GM12878 (cell line): ENCODE results near the gene PLEKHA5.

ENCODE experiments used
- BMI1 ChIP-seq: fragments of 450-650 bp; IDR thresholded peaks from 2 replicates; pipeline ENCODE4 v1.6.1; 2016; ENCODE audit warnings: mild to moderate bottlenecking, moderate library complexity, borderline replicate concordance
- CTCF ChIP-seq, 3 experiments: IDR thresholded peaks in 2 of 3; conservative IDR thresholded peaks in 1 of 3; 2 replicates each; pipeline ENCODE4 v1.5.1; 2011; ENCODE audit warnings: low read depth in 3 of 3, low read length in 3 of 3, mild to moderate bottlenecking in 3 of 3, control low read depth in 2 of 3, moderate library complexity in 2 of 3, inconsistent platforms in 1 of 3, mixed read lengths in 1 of 3; ENCODE audit not compliant: control insufficient read depth in 2 of 3, insufficient read depth in 1 of 3; ENCODE audit errors: extremely low read depth in 1 of 3
- EP300 ChIP-seq, 2 experiments: fragments of 150-350 bp in 1 of 2; IDR thresholded peaks; 2 replicates each; pipeline ENCODE4 v1.6.1; 2011 to 2012; ENCODE audit warnings: low read depth in 2 of 2, low read length in 2 of 2, borderline replicate concordance in 1 of 2, improper control_type of control experiment in 1 of 2, inconsistent platforms in 1 of 2; ENCODE audit not compliant: control insufficient read depth in 1 of 2
- EZH2 ChIP-seq: IDR thresholded peaks from 2 replicates; pipeline ENCODE4 v1.6.1; 2012; ENCODE audit warnings: low read depth, mild to moderate bottlenecking, control low read depth, inconsistent platforms, low read length, borderline replicate concordance; ENCODE audit not compliant: control insufficient read depth
- FOXK2 ChIP-seq: fragments of 450-650 bp; IDR thresholded peaks from 2 replicates; pipeline ENCODE4 v1.6.1; 2017; ENCODE audit warnings: mild to moderate bottlenecking, moderate library complexity
- HDAC6 ChIP-seq: fragments of 200-600 bp; sonication (generic); IDR thresholded peaks from one replicate; pipeline ENCODE4 v1.8.0; 2017; ENCODE audit warnings: antibody characterized with exemption; ENCODE audit not compliant: unreplicated experiment
- MXI1 ChIP-seq: fragments of 150-350 bp; IDR thresholded peaks from 2 replicates; pipeline ENCODE4 v1.6.1; 2011; ENCODE audit warnings: low read depth, mild to moderate bottlenecking, inconsistent platforms, low read length, improper control_type of control experiment
- NKRF ChIP-seq: fragments of 450-650 bp; conservative IDR thresholded peaks from 2 replicates; pipeline ENCODE4 v1.6.1; 2017; ENCODE audit warnings: mild to moderate bottlenecking, moderate library complexity
- NR2C2 ChIP-seq: IDR thresholded peaks from 2 replicates; pipeline ENCODE4 v1.6.1; 2011; ENCODE audit warnings: borderline replicate concordance, low read depth; ENCODE audit not compliant: control insufficient read depth, insufficient read length
- POLR2A ChIP-seq: IDR thresholded peaks from 2 replicates; pipeline ENCODE4 v1.6.1; 2011; ENCODE audit warnings: low read depth, mild to moderate bottlenecking, low read length
- POLR2AphosphoS5 ChIP-seq: IDR thresholded peaks from 2 replicates; pipeline ENCODE4 v1.6.1; 2011; ENCODE audit warnings: mild to moderate bottlenecking, low read length, inconsistent platforms
- SPI1 ChIP-seq: IDR thresholded peaks from 2 replicates; pipeline ENCODE4 v1.6.1; 2011; ENCODE audit warnings: low read depth, mild to moderate bottlenecking, low read length, moderate library complexity, borderline replicate concordance; ENCODE audit not compliant: insufficient read depth
- YY1 ChIP-seq: IDR thresholded peaks from 2 replicates; pipeline ENCODE4 v1.6.1; 2011; ENCODE audit warnings: low read depth, mild to moderate bottlenecking, low read length
- TF ChIP-seq, protein P1 (sequence below): fragments of 450-650 bp; IDR thresholded peaks from 2 replicates; pipeline ENCODE4 v1.6.1; 2016; ENCODE audit warnings: mild to moderate bottlenecking, moderate library complexity, borderline replicate concordance

DNA sequence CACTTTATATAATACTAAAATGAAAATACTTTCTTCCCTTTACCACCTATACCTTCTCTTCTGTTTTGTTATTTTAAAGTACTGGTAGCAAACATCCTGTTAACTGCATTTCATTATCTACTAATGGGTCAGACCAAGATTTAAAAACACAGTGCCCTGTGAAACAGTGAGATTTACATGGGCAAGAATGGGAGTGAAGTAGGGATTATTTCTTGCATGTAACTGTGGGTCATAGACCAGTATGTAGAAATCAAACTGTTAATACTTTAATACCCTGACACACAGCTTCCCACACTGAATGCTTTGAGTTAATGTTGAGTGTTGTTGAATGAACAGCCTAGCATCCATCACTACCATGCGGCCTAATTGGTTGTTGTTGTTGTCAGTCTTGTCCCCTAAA, 61.6 kb downstream of the PLEKHA5 start:
- TF ChIP-seq BMI1, result no peak
- no peak for TF ChIP-seq CTCF (IDR thresholded peaks at IDR 0.05 in 2 of 3, conservative IDR thresholded peaks at IDR 0.05 in 1 of 3; ENCODE audit: control insufficient read depth in 2 of 3, extremely low read depth in 1 of 3, insufficient read depth in 1 of 3, low read depth in 3 of 3, low read length in 3 of 3)
- TF ChIP-seq NKRF, result no peak
- TF ChIP-seq SPI1, result no peak
- TF ChIP-seq MXI1, result no peak
- TF ChIP-seq FOXK2, result no peak
- no peak for TF ChIP-seq YY1
- TF ChIP-seq EZH2, result no peak
- TF ChIP-seq POLR2AphosphoS5, result no peak
- no peak for TF ChIP-seq EP300 (IDR thresholded peaks at IDR 0.05; ENCODE audit: borderline replicate concordance in 1 of 2, control insufficient read depth in 1 of 2, low read depth in 2 of 2, low read length in 2 of 2)
- no peak for TF ChIP-seq HDAC6
- no peak for TF ChIP-seq NR2C2
- no peak for TF ChIP-seq POLR2A
- TF ChIP-seq, protein P1, sequence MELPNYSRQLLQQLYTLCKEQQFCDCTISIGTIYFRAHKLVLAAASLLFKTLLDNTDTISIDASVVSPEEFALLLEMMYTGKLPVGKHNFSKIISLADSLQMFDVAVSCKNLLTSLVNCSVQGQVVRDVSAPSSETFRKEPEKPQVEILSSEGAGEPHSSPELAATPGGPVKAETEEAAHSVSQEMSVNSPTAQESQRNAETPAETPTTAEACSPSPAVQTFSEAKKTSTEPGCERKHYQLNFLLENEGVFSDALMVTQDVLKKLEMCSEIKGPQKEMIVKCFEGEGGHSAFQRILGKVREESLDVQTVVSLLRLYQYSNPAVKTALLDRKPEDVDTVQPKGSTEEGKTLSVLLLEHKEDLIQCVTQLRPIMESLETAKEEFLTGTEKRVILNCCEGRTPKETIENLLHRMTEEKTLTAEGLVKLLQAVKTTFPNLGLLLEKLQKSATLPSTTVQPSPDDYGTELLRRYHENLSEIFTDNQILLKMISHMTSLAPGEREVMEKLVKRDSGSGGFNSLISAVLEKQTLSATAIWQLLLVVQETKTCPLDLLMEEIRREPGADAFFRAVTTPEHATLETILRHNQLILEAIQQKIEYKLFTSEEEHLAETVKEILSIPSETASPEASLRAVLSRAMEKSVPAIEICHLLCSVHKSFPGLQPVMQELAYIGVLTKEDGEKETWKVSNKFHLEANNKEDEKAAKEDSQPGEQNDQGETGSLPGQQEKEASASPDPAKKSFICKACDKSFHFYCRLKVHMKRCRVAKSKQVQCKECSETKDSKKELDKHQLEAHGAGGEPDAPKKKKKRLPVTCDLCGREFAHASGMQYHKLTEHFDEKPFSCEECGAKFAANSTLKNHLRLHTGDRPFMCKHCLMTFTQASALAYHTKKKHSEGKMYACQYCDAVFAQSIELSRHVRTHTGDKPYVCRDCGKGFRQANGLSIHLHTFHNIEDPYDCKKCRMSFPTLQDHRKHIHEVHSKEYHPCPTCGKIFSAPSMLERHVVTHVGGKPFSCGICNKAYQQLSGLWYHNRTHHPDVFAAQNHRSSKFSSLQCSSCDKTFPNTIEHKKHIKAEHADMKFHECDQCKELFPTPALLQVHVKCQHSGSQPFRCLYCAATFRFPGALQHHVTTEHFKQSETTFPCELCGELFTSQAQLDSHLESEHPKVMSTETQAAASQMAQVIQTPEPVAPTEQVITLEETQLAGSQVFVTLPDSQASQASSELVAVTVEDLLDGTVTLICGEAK, result no peak
